Fibroblast of skin of back (primary cell): ENCODE results near the gene ITIH6. TPM values are rescaled to one million over a fixed set of nuclear protein-coding genes. Genes with fewer than 3 reads are reported as not detected.
A peak's percentile ranks its signal among the peaks of the same experiment; 100 is the strongest.
"Not testable (repeated sequence)": the region's sequence is repeated elsewhere in the genome, so short reads cannot be mapped to it uniquely, and the experiment has no call there.

ENCODE experiments used
- DNase-seq: peaks from one replicate; pipeline ENCODE4 v3.0.0-alpha.2; 2013
- polyA plus RNA-seq, 2 experiments: library from polyadenylated mRNA; unstranded; fragments of 120-200 nt; gene quantifications; one replicate each; pipeline ENCODE4 v1.2.1, GENCODE V29; 2013; ENCODE audit not compliant: insufficient read length in 2 of 2

The ITIH6 gene
- not detected for polyA plus RNA-seq (2013, experiment 1 of 2; ENCODE audit: insufficient read length)
- polyA plus RNA-seq (2013, experiment 2 of 2; ENCODE audit: insufficient read length): not detected

GRCh38 chrX:54798137-54798536 is at the start of gene ITIH6:
Gene ITIH6 (minus strand): TSS chrX:54798255. CDS start chrX:54798210, 45 bp downstream.
- DNase-seq: no peak

GRCh38 chrX:54847700-54848099 is 49.6 kb upstream of the ITIH6 start:
- DNase-seq: not testable (repeated sequence)

- no peak for DNase-seq
These were observed 45.0 kb upstream of the ITIH6 start for GRCh38 chrX:54843050-54843449.

- DNase-seq: no peak
These were observed 44.6 kb upstream of the ITIH6 start for GRCh38 chrX:54842607-54843006.

- peak; percentile 3 for DNase-seq
These were observed 43.3 kb upstream of the ITIH6 start for GRCh38 chrX:54841184-54841874.

- no peak for DNase-seq
These were observed 40.5 kb upstream of the ITIH6 start for GRCh38 chrX:54838583-54838982.

GRCh38 chrX:54826598-54826997 is 28.5 kb upstream of the ITIH6 start:
- DNase-seq: peak; percentile 29

- no peak for DNase-seq
These were observed 27.8 kb upstream of the ITIH6 start for GRCh38 chrX:54825716-54826438.

DNA sequence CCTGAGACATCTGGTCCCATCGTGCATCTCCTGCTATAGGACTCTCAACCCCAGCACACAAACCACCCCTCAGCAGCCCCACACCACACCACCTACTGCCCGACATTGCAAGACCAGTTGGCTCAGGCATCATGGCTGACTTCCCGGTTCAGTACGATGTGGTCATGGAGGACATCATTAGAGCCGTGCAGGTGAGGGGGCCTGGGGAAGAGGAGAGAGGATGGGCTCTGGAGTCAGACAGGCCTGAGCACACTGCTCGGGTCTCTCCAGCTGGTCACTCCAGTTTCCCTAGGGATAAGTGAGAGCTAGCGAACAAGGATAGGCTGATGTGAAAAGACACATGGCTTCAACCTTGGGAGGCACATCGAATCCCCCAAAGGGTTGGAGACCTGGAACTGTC is 26.7 kb upstream of the ITIH6 start:
- DNase-seq: no peak

- DNase-seq: no peak
These were observed 26.1 kb upstream of the ITIH6 start for GRCh38 chrX:54824195-54824594.

- DNase-seq: no peak
These were observed 23.3 kb upstream of the ITIH6 start for GRCh38 chrX:54821310-54821709.

DNA sequence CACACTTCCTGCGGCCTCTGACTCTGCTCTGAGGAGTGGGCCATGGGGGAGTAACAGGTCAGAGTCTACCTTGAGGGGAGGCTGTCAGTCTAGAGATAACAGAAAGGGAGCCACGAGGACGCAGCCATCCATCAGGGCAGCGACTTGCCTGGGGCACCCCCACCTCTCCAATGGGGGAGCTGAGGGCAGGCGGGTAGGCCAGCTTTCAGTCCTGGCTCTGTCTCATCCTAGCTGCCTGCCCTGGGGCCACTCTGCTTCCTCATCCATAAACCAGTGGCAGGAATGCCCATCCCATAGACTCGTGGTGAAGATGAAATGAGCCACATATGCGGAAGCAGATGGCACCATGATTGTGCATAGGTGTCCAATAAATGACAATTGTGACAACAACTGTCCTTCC is 22.7 kb upstream of the ITIH6 start:
- no peak for DNase-seq

DNA sequence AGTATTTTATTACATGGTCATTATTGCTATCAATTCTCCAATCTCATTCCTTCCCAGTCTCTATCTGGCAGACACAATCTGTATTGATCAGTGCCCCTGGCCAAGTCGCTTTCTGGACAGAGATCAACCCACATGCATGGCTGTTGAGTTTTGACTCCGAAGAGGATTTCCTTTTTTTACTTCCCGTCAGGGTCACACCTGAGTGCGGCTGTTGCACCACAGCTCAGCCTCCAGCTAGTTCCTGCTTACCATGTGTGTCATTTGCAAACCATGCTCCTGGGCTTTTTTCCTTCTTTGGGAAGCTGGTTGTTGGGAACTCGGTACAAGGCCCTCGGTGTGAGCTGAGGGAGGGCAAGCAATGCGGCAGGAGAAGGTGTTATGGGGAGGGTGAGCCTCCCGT is 21.1 kb upstream of the ITIH6 start:
- no peak for DNase-seq

DNA sequence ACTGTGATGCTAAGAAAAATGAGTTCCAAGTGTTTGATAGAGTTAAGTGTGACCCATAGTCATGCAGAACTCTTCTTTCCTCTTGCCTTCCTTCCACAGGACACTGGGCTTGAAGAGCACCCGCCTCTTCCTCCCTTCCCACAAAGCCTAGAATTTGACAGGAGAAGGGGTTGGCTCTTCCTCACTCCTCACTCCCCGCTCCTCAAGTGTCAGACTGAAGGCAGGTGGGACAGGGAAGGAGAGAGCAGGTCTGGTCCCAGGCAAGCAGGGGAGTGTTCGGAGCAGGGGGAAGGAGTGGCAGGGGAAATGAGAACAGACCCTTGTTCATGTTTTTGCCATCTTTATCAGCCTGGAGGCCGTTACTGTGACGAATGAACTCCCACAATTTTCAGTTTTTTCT is 20.2 kb upstream of the ITIH6 start:
- DNase-seq: no peak

DNA sequence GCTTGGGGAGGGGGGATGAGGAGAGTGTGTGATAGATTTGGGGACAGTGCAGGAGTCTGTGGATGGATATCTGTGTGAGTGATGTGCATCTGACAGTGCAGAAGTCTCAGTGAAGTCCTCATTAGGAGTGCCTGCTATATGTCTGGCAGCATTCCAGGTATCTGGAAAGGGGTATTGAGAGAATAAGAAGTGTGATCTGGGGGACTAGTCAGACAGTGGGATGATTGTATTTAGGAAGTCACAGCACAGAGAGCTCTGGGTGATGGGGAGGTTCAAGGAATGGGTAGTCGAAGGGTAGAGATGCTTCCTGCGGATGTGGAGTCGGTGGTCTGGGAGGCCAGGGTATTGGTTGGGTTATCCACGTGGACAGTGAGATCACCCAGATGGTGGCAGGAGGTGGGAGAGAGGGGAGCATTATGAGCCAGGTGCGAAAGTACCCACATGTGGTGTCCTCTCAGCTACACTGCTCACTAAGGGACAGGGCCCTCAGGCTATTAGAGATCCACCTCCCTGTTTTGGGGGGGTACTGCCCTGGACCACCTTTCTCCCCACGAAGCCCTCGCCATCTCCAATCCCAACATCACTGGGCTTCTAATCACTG is 19.3 kb upstream of the ITIH6 start:
- DNase-seq: no peak

GRCh38 chrX:54812306-54812705 is 14.3 kb upstream of the ITIH6 start:
- DNase-seq: no peak

GRCh38 chrX:54811301-54811885 is 13.3 kb upstream of the ITIH6 start:
- no peak for DNase-seq

DNA sequence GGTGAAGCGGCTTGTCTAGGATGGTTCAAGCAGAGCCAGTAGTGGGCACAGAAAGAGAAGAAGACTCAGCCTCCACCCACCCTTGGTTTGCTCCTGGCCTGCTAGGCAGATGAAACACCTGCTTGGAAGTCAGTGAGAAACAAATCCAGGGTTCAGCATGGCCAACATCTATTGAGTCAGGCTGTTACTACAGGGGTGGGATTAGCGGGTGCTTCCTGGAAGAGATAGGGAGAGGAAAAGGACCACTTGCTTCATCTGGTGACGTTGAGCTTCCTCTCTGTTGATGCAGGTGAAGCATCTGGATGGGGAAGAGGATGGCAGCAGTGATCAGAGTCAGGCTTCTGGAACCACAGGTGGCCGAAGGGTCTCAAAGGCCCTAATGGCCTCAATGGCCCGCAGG is 12.5 kb upstream of the ITIH6 start:
- no peak for DNase-seq

- peak; percentile 95 for DNase-seq
These were observed 10.8 kb upstream of the ITIH6 start for GRCh38 chrX:54808605-54809483.

- peak; percentile 66 for DNase-seq
These were observed 10.1 kb upstream of the ITIH6 start for GRCh38 chrX:54808109-54808604.

- DNase-seq: peak; percentile 42
These were observed 9.6 kb upstream of the ITIH6 start, which contains the start of gene MAGED2 for GRCh38 chrX:54807524-54808108. Gene MAGED2 (plus strand): TSS chrX:54807745. CDS start chrX:54809332, 1,587 bp downstream.
